Measurements from ENCODE around the gene NAALAD2. TPM values are rescaled to one million over a fixed set of nuclear protein-coding genes. Genes with fewer than 3 reads are reported as not detected.
"Not testable (repeated sequence)": the region's sequence is repeated elsewhere in the genome, so short reads cannot be mapped to it uniquely, and the experiment has no call there.

Gene NAALAD2
- total RNA-seq, 1 experiment from 2014 or later: not detected

DNA sequence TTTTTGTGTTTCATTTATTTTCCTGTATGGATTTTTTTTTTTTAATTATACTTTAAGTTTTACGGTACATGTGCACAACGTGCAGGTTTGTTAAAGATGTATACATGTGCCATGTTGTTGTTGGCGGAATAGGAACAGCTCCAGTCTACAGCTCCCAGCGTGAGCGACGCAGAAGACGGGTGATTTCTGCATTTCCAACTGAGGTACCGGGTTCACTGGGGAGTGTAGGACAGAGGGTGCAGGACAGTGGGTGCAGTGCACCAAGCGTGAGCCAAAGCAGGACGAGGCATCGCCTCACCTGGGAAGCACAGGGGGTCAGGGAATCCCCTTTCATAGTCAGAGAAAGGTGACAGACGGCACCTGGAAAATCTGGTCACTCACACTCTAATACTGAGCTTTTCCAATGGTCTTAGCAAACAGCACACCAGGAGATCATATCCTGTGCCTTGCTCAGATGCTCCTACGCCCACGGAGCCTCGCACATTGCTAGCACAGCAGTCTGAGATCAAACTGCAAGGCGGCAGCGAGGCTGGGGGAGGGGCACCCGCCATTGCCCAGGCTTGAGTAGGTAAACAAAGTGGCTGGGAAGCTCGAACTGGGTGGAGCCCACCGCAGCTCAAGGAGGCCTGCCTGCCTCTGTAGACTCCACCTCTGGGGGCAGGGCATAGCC, 105.6 kb downstream of the NAALAD2 start:
- not testable (repeated sequence) for DNase-seq (ENCODE audit: extremely low read depth, low read depth)

DNA sequence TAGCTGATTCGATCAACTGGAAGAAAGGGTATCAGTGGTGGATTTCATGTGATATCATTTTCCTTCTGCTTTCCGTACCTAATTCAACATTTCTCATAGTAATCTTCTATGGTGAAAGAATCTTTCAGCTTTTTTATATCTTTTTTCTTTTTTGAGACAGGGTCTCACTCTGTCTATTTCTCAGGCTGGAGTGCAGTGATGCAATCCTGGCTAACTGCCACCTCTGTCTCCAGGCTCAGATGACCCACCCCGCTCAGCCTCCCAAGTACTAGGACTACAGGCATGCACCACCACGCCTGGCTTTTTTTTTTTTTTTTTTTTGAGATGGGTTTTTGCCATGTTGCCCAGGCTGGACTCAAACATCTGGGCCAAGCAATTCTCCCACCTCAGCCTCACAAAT, 107.0 kb downstream of the NAALAD2 start:
- DNase-seq (ENCODE audit: extremely low read depth, low read depth): no peak

Small RNA genes within 50 kb of the gene (small RNA-seq; reads per million reads assigned to genes)
- gene RF00275: 0 reads per million in 2 experiments

Other genes with a start within 250 kb of the NAALAD2 start
- gene TRIM49D1, start 212.4 kb upstream of the NAALAD2 start, total RNA-seq (2014; rRNA removed; shearing (Covaris generic)): 0.17 TPM in 1 of 2 replicates, not detected in the other
- gene TRIM49D2, start 210.6 kb upstream of the NAALAD2 start, total RNA-seq (2014; rRNA removed; shearing (Covaris generic)): not detected in 2 replicates
- gene TRIM64, start 168.6 kb upstream of the NAALAD2 start, total RNA-seq (2014; rRNA removed; shearing (Covaris generic)): not detected in 2 replicates
- gene TRIM49C, start 103.6 kb upstream of the NAALAD2 start, total RNA-seq (2014; rRNA removed; shearing (Covaris generic)): not detected in 2 replicates
- gene UBTFL1, start 48.7 kb upstream of the NAALAD2 start, total RNA-seq (2014; rRNA removed; shearing (Covaris generic)): not detected in 2 replicates
- 33.8 and 37.5 TPM in 2 replicates for gene CHORDC1, start 88.4 kb downstream of the NAALAD2 start, total RNA-seq (2014; rRNA removed; shearing (Covaris generic))